ENCODE measurements around the gene CD320.

DNA sequence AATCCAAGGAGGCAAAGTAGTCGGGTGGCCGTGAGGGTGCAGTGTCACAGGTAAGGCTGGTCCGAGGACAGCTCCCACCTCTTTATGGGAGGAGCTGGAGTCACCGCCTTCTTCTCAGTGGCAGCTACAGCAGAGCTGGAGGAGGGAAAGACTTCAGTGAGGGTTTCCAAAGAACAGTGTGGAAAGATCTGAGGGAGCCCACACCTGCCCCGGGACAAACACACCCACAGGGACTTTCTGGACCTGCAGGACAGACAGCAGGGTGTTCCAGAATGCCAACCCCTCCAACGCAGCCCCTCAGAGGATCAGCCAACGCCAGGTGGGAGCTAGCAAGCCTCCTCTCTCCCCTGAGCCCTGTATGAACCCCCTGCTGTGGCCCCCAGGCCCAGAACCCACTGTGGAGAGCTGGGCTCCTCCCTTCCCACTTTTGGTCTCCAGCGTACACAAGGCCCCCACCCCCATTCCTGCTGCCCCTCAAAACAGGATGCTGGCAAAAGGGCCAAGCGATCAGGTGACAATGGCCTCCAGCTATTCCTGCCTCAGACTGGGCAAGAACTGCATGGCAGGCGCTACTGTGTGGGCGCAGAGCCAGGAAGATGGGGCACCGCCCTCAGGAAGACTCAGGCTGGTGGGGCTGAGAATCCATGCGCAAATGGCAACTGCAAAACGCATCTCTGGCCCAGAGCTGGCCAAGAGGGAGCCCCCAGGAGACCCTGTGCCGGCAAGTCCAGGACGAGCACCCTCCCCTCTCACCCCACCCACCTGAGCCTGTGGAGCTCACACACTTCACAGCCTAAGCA is 3.5 kb upstream of the CD320 start:
- TF ChIP-seq CTCF (IDR thresholded peaks at IDR 0.05; ENCODE audit: insufficient read depth, low read length, poor library complexity, severe bottlenecking) (no peak), EZH2phosphoT487 (conservative IDR thresholded peaks at IDR 0.05; ENCODE audit: low read length) (no peak)
